ENCODE measurements around the gene BZW1.

DNA sequence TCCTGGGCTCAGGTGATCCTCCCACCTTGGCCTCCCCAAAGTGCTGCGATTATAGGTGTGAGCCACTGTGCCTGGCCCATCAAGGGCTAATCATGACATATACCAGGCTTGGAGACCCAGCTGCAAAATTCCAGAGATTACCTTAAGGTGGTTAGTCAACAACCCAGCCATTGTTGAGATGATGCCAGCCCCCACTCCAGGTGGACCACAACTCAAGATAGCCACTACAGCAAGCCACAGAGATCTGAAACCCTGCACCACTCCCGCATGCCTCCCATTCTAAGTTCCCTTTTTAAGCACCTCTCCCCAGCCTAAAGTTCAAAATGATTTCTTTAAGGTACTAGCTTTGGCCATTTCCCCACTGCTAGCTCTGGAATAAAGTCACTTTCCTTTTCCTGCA lies 57.3 kb downstream of the BZW1 start:
- TF ChIP-seq, protein P1, sequence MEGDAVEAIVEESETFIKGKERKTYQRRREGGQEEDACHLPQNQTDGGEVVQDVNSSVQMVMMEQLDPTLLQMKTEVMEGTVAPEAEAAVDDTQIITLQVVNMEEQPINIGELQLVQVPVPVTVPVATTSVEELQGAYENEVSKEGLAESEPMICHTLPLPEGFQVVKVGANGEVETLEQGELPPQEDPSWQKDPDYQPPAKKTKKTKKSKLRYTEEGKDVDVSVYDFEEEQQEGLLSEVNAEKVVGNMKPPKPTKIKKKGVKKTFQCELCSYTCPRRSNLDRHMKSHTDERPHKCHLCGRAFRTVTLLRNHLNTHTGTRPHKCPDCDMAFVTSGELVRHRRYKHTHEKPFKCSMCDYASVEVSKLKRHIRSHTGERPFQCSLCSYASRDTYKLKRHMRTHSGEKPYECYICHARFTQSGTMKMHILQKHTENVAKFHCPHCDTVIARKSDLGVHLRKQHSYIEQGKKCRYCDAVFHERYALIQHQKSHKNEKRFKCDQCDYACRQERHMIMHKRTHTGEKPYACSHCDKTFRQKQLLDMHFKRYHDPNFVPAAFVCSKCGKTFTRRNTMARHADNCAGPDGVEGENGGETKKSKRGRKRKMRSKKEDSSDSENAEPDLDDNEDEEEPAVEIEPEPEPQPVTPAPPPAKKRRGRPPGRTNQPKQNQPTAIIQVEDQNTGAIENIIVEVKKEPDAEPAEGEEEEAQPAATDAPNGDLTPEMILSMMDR (IDR thresholded peaks at IDR 0.05 in 4 of 5, conservative IDR thresholded peaks at IDR 0.05 in 1 of 5) = no peak
- TF ChIP-seq POLR2A (IDR thresholded peaks at IDR 0.05) = no peak
